GM12801 (cell line): Measurements from ENCODE around the gene KCNJ9.

Experiments used
- TF ChIP-seq, protein P1 (sequence below): IDR thresholded peaks from one replicate; pipeline ENCODE4 v1.5.1; 2011; ENCODE audit warnings: control low read depth; ENCODE audit not compliant: insufficient read length; ENCODE audit errors: extremely low read depth

Gene KCNJ9

DNA sequence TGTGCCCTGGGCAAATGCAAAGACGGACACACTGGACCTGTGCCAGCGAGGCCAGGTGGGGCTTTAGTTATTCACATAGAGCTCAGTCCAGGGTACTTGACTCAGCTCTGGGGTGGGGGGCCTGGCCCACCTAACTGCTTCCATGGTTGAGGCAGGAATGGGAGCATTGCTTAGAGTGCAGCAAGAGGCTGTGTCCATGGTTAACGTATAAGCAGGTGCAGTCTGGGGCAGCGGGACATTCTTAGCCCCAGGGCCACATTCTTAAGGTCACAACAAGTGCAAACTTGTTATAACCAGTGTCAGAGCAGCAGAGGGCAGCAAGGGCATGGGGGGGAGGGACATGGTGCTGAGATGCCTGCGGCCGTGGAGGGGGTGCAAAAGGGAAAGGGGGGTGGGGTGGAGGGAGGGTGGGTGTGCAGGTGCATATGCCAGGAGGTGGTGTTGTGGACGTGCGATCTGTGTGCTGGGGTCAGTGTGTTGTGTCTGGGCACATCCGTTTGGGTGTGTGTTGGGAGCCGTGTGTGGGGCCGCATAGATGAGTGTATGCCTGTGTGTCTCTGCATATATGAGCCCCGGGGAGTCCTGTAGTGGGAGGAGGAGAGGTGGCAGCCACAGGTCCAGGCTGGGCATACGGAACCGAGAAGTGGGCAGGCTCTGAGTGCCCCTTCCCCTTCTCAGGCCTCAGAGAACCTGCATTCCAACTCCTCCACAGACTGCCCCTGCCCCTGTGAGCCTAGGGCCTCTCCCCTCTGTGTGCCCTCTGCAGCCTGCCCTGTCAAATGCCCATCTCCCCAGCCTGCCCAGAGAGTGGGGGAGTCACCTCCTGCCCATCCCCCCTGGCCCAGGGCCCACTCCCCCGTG lies 19.7 kb upstream of the KCNJ9 start:
- TF ChIP-seq, protein P1, sequence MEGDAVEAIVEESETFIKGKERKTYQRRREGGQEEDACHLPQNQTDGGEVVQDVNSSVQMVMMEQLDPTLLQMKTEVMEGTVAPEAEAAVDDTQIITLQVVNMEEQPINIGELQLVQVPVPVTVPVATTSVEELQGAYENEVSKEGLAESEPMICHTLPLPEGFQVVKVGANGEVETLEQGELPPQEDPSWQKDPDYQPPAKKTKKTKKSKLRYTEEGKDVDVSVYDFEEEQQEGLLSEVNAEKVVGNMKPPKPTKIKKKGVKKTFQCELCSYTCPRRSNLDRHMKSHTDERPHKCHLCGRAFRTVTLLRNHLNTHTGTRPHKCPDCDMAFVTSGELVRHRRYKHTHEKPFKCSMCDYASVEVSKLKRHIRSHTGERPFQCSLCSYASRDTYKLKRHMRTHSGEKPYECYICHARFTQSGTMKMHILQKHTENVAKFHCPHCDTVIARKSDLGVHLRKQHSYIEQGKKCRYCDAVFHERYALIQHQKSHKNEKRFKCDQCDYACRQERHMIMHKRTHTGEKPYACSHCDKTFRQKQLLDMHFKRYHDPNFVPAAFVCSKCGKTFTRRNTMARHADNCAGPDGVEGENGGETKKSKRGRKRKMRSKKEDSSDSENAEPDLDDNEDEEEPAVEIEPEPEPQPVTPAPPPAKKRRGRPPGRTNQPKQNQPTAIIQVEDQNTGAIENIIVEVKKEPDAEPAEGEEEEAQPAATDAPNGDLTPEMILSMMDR, result no peak

DNA sequence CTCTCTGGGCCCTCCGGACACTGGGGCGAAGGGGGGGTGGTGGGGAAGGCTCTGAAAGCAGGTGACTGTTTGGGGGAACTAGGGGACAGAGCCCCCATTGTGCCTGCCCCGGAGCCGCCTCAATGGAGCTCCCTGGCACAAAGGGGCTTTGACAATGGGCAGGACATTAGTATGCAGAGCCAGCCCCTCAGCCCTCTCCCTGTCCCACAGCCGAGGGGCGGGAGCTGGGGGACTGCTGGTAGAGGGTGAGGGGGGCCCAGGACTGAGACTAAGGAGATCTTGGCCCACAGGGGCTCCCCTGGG lies 19.2 kb upstream of the KCNJ9 start:
- TF ChIP-seq, protein P1, result no peak

DNA sequence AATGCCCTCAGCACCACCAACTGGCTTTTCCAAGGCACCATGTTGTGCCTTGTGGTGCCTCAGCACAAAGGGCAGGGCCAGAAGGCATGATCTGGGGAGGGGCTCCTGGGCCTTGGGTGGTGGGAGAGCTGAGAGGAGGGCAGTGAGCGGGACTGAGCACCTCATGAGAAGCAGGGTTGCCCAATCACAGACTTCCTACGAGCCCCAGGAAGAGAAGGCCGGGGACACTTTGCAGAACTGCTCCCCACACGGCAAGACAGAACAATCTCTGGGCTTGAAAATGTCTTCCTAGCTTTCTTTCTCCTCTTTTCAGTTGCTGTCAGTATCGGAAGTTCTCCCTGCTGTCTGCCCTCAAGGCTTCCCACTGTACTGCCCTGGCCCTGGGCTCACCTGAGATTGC lies 18.2 kb upstream of the KCNJ9 start:
- TF ChIP-seq, protein P1, result no peak

DNA sequence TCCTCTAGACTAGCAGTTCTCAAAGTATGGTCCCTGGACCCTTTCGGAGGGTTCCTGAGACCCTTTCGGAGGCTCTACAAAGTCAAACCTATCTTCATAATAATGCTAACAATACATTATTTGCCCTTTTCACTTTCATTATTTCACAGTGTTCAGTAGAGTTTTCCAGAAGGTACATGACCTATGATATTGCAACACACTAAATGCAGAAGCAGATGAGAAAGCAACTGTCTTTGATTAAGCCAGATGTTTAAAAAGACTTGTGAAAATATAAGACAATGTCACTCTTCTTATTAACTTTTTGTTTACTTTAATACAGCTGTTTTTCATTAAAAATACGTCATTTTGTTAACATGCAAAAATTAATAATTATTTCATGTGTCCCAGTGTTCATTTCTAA lies 17.2 kb upstream of the KCNJ9 start:
- TF ChIP-seq, protein P1, result no peak

DNA sequence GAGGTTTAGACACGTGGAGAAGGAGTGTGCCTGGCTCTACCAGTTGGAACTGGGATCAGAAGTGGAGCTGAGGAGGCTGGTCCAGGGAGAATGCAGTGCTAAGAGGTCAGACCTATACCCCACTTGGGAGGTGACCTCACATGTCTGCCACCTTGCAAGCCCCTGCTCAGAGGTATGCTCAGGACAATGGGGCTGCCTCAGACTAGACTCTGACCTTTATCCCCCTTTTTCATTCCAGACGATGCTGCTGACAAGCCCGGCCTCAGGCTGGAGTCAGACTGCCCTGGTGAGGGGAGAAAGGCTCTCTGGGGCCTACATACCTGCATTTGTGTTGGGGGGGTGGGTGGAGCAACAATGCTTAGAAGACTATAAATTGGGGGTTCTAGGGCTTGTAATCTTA lies 16.6 kb upstream of the KCNJ9 start:
- TF ChIP-seq, protein P1, result no peak

- TF ChIP-seq, protein P1, result no peak
Measured at GRCh38 chr1:160066829-160067745, 14.3 kb upstream of the KCNJ9 start.

GRCh38 chr1:160068225-160068624 lies 13.1 kb upstream of the KCNJ9 start:
- TF ChIP-seq, protein P1, result no peak
